HG03565 (cell line): ENCODE measurements around the gene DFFB.
"Not testable (repeated sequence)": the region's sequence is repeated elsewhere in the genome, so short reads cannot be mapped to it uniquely, and the experiment has no call there.

Experiments
- ATAC-seq: cut with Tn5 transposase; IDR thresholded peaks from one replicate; pipeline ENCODE4 v1.9.1; 2021; ENCODE audit warnings: mild to moderate bottlenecking, moderate library complexity; ENCODE audit not compliant: unreplicated experiment

DFFB gene, protein sequence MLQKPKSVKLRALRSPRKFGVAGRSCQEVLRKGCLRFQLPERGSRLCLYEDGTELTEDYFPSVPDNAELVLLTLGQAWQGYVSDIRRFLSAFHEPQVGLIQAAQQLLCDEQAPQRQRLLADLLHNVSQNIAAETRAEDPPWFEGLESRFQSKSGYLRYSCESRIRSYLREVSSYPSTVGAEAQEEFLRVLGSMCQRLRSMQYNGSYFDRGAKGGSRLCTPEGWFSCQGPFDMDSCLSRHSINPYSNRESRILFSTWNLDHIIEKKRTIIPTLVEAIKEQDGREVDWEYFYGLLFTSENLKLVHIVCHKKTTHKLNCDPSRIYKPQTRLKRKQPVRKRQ

GRCh38 chr1:3856923-3857790 lies at the start of gene DFFB, which contains the start of gene CEP104:
Gene DFFB (plus strand): TSS chr1:3857476. CDS start chr1:3857604, 128 bp downstream.
Gene CEP104 (minus strand): TSS chr1:3857211. CDS start chr1:3852407, 4,804 bp downstream.
- peak; percentile 94 for ATAC-seq

DNA sequence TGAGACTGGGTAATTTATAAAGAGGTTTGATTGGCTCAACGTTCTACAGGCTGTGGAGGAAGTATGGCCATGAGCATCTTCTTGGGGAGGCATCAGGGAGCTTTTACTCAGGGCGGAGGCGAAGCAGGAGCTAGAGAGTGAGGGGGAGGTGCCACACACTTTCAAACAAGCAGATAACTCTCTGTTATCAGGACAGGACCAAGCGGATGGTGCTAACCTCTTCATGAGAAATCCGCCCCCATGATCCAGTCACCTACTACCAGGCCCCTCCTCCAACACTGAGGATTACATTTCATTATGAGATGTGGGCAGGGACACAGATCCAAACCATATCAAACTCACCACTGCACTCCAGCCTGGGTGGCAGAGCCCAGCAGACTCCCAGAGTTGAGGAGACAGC lies 49.5 kb upstream of the DFFB start:
- no peak for ATAC-seq

DNA sequence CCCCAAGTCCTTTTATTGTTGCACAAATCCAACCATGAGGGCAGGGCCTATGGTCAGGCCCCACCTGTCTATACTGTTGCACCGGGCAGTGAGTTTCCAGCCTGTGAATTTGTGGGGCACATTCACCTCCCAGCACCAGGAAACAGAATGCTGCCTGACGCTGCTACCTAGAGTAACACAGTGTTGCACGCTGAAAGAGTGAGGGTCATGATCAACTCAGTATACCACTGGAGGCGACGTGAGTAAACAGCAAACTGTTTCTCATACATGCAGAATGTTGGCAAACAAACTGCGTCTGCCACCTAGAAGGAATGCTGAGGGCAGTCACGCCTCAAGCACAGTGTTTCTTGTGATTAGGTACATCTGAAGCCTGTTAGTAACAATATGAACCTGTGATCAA lies 47.6 kb upstream of the DFFB start:
- ATAC-seq, result no peak

DNA sequence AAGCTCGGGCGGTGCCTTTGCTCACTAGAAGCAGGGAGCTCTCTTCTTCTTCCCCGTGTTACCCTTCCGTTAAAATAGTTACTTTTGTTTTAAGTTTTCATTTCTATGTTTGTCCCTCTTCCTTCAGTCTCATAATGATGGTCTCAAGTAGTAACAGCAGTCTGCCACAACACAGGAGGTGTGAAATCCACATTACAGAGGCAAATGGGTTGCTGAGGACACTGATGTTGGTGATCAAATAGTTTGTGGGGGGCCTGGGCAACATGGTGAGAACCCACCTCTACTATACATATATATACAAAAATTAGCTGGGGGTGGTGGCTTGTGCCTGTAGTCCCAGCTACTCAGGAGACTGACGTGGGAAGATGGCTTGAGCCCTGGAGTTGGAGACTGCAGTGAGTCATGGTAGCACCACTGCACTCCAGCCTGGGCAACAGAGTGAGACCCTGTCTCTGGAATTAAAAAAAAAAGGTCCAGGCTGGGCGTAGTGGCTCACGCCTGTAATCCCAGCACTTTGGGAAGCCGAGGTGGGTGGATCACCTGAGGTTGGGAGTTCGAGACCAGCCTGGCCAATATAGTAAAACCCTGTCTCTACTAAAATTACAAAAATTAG lies 47.0 kb upstream of the DFFB start:
- not testable (repeated sequence) for ATAC-seq

GRCh38 chr1:3811595-3811911 lies 45.7 kb upstream of the DFFB start:
- no peak for ATAC-seq

DNA sequence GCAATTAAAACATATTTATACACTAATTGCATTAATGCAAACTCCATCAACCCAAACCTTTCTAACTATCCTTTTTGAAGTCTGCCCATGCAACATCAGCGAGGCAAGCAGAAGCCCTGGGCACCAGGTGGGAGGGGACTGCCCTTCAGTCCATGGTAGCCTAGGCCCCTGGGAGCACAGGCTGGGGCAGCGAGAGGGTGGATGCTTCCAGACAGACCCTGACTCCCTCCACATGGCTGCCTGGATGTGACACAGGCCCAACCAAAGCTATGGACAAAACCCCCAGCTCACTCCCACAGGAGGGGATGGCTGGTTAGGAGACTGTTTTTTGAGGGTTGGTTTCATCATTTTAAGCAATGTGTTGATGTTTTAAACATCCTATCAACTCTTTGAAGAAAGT lies 43.2 kb upstream of the DFFB start:
- ATAC-seq, result no peak

DNA sequence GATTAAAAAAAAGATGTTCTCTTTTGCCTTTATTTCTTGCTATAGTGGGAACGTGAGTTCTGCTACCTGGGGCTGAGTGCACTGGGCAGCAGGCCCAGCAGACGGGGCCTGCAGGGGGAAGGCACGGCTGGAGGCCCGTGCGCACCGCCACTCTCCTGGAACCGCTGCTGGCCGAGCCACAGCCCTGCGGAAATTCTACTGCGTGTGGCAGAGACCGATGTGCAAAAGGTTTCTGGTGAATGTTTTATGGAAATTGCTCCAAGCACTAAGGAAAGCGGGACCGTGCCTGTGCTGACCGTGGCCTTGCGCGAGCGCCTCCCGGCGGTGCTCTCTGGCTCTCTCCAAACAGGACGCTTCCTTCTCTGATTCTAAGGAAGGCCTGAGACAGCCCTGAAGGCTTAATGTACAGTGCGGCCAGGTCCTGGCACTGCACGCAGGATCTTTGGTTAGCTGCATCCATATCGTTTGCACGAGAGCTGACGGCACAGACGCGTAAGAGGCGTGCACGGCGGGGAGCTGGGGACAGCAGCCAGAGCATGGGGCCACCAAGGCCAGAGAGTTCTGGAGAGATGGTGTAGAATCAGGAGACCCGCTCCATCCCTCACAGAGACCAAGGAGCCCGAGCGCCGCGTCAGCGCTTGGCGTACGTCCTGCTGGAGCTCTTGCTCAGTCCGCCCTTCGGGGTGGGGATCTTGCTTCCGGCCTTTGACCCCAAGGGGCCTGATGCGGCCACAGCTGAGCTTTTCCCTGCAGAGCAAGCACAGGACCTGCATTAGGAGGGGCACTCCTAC lies 42.3 kb upstream of the DFFB start:
- no peak for ATAC-seq

- no peak for ATAC-seq
These were observed 40.7 kb upstream of the DFFB start for GRCh38 chr1:3816331-3817137.

- no peak for ATAC-seq
These were observed 40.0 kb upstream of the DFFB start for GRCh38 chr1:3817138-3817740.

DNA sequence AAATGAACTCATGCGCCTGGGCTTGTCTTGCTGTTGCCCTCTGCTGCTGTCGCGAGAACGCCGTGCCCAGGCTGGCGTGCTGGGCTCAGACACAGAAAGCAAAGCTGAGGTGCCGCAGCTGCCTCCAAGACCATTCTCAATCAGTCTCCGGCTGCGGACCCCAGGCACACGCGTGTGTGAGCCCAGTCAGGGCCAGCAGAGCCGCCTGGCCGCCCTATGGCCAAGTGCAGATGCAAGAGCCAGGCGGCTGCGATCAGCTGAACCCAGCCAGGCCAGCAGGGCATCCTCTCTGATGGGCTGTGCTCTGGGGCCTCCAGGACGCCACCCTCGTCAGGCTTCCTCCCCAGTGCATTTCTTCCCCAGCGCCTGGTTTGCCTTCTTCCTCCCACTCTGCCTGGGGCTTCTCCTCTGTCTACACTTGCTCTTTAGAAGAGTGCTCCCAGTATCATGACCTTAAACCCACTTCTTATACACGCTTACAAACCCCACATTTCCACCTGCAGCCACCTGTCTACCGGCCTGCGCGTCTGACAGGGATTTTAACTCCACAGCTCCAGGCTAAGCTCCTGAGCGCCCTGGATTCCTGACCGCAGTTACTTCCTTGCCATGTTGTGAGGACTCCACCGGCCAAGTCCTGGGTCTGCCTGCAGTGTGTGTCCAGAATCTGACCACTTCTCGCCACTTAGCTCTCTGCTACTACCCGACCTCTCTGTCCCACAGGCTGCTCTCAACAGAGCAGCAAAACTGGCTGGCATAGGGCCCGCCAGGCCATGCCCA lies 39.3 kb upstream of the DFFB start:
- ATAC-seq, result no peak

DNA sequence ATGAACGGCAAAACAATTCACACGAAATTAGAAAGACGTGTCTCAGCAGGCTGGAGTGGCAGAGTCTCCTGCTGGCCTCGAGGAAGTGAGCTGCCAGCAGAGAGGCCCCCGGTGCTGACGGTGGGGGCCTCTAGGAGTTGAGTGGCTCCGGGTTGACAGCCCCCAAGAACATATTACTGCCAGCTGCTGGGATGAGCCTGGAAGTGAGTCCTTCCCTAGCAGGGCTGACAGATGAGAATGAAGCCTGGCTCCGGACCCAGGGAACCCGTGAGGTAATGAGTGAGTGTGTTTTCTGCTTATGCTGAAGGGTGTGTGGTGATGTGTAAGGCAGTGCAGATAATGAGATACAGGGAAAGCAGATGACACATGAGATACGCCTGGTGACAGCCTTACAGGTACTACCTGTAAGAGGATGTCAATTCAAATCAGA lies 37.5 kb upstream of the DFFB start:
- ATAC-seq, result no peak

- no peak for ATAC-seq
These were observed 37.0 kb upstream of the DFFB start for GRCh38 chr1:3820316-3820715.

DNA sequence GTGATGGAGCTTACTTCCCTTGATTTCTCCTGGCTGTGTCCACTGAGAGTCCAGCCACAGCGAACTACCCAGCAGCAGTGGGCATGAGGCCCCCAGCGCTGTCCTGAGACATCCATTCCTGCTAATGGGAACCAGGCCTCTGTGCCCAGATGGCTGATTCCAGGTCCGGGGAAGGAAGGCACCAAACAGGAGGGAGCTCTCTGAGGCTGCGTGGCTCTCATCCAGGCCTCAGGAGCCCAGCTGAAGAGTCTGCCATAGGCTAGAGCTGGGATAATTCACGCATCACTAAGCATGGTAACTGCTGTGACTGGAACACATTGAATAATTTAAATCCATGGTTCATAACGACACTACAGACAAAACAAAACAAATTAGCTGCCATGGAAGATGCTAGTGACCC lies 36.3 kb upstream of the DFFB start:
- no peak for ATAC-seq

GRCh38 chr1:3821447-3821846 lies 35.8 kb upstream of the DFFB start:
- ATAC-seq, result no peak

DNA sequence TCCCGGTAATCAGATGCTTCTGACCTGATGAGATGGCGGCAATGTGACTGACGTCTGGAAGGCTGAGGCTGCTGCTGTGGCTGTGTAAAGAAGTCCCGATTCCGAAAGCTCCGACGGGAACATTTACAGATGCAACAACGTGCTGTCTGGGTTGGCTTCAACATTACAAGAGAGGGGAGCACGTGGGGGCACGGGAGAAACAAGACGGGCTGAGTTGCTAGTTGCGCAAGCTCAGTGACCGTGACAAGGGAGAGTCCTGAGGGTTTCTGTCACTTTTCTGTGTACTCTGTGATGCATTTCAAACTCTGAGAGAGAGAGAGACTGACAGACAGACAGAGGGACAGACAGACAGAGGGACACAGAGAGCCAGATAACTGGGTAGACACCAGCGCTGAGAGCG lies 35.4 kb upstream of the DFFB start:
- ATAC-seq, result no peak

DNA sequence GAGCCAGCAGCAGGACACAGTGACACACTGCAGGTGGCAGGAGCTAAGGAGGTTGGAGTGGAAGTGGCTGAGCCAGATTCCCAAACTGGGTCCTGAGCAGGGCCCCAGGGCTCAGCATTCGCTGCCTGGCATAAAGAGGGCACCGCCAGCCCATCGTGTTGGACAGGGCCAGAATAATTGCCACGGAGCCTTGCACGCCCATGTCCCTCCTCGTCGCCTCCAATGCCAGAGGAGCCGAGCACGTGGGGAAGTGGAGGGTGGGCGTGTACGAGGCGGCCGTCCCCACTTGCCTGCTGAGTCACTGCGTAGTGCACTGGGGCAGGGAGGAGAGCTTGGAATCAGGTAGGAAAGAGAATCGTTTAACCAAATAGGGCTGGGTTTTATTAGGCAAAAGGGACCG lies 34.9 kb upstream of the DFFB start:
- ATAC-seq, result no peak

DNA sequence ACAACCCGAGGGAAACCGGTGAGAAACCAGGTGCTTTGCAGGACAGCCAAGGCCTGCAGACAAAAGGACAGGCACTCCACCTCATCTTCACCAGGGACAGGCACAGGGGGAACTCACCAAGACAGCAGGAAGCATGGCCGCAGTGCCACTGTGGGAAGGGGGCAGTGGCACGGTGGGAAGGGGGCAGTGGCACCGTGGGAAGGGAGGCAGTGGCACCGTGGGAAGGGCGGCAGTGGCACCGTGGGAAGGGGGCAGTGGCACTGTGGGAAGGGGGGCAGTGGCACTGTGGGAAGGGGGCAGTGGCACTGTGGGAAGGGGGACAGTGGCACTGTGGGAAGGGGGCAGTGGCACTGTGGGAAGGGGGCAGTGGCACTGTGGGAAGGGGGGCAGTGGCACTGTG lies 32.6 kb upstream of the DFFB start:
- no peak for ATAC-seq

DNA sequence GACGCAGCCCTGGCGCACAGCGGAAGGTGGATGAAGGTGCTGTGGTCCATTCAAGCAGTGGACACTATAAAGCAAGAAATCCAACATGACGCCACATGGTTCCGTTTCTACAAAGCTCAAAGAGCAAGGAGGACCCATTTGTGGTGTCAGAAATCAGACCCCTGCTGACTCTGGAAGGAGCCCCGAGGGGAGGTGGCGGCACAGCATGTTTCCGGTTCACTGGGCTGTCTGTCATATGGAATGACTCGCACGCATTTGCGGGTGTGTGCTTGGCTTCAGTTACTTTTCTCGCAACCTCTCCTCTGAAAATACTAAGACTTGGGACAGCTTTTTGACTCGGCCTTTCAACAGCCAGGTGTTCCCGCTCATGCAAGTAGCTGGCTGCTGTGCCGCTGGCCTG lies 31.9 kb upstream of the DFFB start:
- ATAC-seq, result no peak

GRCh38 chr1:3827813-3828307 lies 29.4 kb upstream of the DFFB start:
- no peak for ATAC-seq
